K562 (cell line): Measurements from ENCODE around the gene BTLA. TPM values are rescaled to one million over a fixed set of nuclear protein-coding genes. Genes with fewer than 3 reads are reported as not detected.

ENCODE experiments used
- ATAC-seq: fragments of 200-7000 bp; cut with Tn5 transposase; 3 replicates; pipeline ENCODE4 v1.9.1; 2020; ENCODE audit warnings: moderate library complexity
- BruUV-seq: library from RNA; stranded (reverse); fragments of 400-500 nt; replicated peaks from 2 replicates; lab custom pipeline; 2021; lab: Mats Ljungman, UMichigan
- CTCF ChIA-PET: fragments of 300-600 bp; formaldehyde crosslinking; extraction: SDS; loops from one replicate; lab custom pipeline; 2021; ENCODE audit warnings: low intra/inter-chr PET ratio; lab: Yijun Ruan, JAX
- POLR2A ChIA-PET: fragments of 300-600, 350-650 bp; sonication (Branson Sonifier 250); formaldehyde crosslinking; extraction: SDS; loops from one replicate; lab custom pipeline; 2021; ENCODE audit warnings: antibody characterized with exemption, inconsistent platforms; lab: Yijun Ruan, JAX
- DNase-seq, 4 experiments: peaks; one replicate each; pipeline versions ENCODE4 v3.0.0 to v3.0.0-alpha.2; 2011 to 2018; ENCODE audit warnings: low spot score in 3 of 4, mixed read lengths in 3 of 4; ENCODE audit errors: extremely low read depth in 1 of 4
- FAIRE-seq: peaks from 2 replicates; lab custom pipeline; 2011; peaks lifted over from hg19 to GRCh38; lab: Jason Lieb, UNC
- H2AFZ ChIP-seq: 2 replicates; pipeline ENCODE4 v1.6.0; 2011; ENCODE audit warnings: low read depth, low read length, control low read depth, inconsistent platforms
- H3K27ac ChIP-seq: fragments of 200-600 bp; 3 replicates; pipeline ENCODE4 v1.8.0; 2011; ENCODE audit warnings: low read depth, mild to moderate bottlenecking, control low read depth, inconsistent platforms, low read length, moderate library complexity, mixed read lengths; ENCODE audit errors: extremely low read depth
- H3K27me3 ChIP-seq, 2 experiments: fragments of 300-600 bp in 1 of 2; 2 replicates in 1 of 2; 3 replicates in 1 of 2; pipeline versions ENCODE4 v1.6.0 to v1.8.0; 2011; ENCODE audit warnings: inconsistent platforms in 2 of 2, low read length in 2 of 2, mild to moderate bottlenecking in 1 of 2, mixed read lengths in 1 of 2, moderate library complexity in 1 of 2; ENCODE audit not compliant: control insufficient read depth in 2 of 2, insufficient read depth in 2 of 2
- H3K36me3 ChIP-seq: fragments of 300-600 bp; 3 replicates; pipeline ENCODE4 v1.8.0; 2011; ENCODE audit warnings: mild to moderate bottlenecking, low read length, inconsistent platforms; ENCODE audit not compliant: control insufficient read depth, insufficient read depth
- H3K4me1 ChIP-seq, 2 experiments: fragments of 200-600 bp in 1 of 2; replicated peaks in 1 of 2; 2 replicates in 1 of 2; 3 replicates in 1 of 2; pipeline versions ENCODE4 v1.5.1 to v1.8.0; 2011; ENCODE audit warnings: inconsistent platforms in 2 of 2, low read length in 2 of 2, mild to moderate bottlenecking in 1 of 2, mixed read lengths in 1 of 2, moderate library complexity in 1 of 2; ENCODE audit not compliant: control insufficient read depth in 2 of 2, insufficient read depth in 2 of 2
- H3K4me2 ChIP-seq: 2 replicates; pipeline ENCODE4 v1.6.1; 2011; ENCODE audit warnings: low read length, control low read depth, inconsistent platforms, mixed read lengths; ENCODE audit not compliant: insufficient read depth
- H3K4me3 ChIP-seq: fragments of 200-600 bp; sonication (generic), shearing (Covaris generic); 2 replicates; pipeline ENCODE4 v1.5.1; 2016; ENCODE audit warnings: control low read depth, inconsistent platforms
- H3K79me2 ChIP-seq: fragments of 200-600 bp; 3 replicates; pipeline ENCODE4 v1.8.0; 2011; ENCODE audit warnings: low read length, inconsistent platforms; ENCODE audit not compliant: control insufficient read depth, insufficient read depth
- H3K9ac ChIP-seq, 2 experiments: 2 replicates each; pipeline versions ENCODE4 v1.6.0 to v1.6.1; 2011; ENCODE audit warnings: low read depth in 2 of 2, low read length in 2 of 2, control low read depth in 1 of 2, inconsistent platforms in 1 of 2, mild to moderate bottlenecking in 1 of 2, mixed read lengths in 1 of 2; ENCODE audit not compliant: insufficient read depth in 1 of 2
- H3K9me1 ChIP-seq: one replicate; pipeline ENCODE4 v1.6.0; 2011; ENCODE audit warnings: inconsistent platforms, mild to moderate bottlenecking, low read length, moderate library complexity; ENCODE audit not compliant: control insufficient read depth, insufficient read depth
- H3K9me3 ChIP-seq: replicated peaks from 2 replicates; pipeline ENCODE4 v1.5.1; 2011; ENCODE audit warnings: low read depth, low read length, inconsistent platforms; ENCODE audit not compliant: control insufficient read depth, insufficient read depth
- H4K20me1 ChIP-seq: replicated peaks from 2 replicates; pipeline ENCODE4 v1.6.1; 2011; ENCODE audit warnings: low read length, inconsistent platforms, mixed read lengths; ENCODE audit not compliant: control insufficient read depth, insufficient read depth
- BACH1 ChIP-seq: fragments of 200-800 bp; sonication (Bioruptor generic); IDR thresholded peaks from 2 replicates; pipeline ENCODE4 v1.6.1; 2016; ENCODE audit warnings: missing genetic modification characterization, missing compliant biosample characterization
- DLX4 ChIP-seq: fragments of 250-450 bp; sonication (Bioruptor Pico); IDR thresholded peaks from 2 replicates; pipeline ENCODE4 v1.6.1; 2021; ENCODE audit warnings: mild to moderate bottlenecking
- MTA2 ChIP-seq: fragments of 450-650 bp; IDR thresholded peaks from 2 replicates; pipeline ENCODE4 v1.6.1; 2016; ENCODE audit warnings: low read depth
- ZNF174 ChIP-seq: fragments of 250-450 bp; sonication (Bioruptor Pico); IDR thresholded peaks from 2 replicates; pipeline ENCODE4 v1.4.0; 2020; ENCODE audit warnings: mild to moderate bottlenecking
- ZNF699 ChIP-seq: fragments of 250-450 bp; sonication (Bioruptor Pico); IDR thresholded peaks from 2 replicates; pipeline ENCODE4 v1.8.0; 2021; ENCODE audit warnings: mild to moderate bottlenecking, moderate library complexity; ENCODE audit not compliant: insufficient replicate concordance
- WGBS: fragments of 100-300 bp; shearing (Covaris generic); methylation state at CpG from one replicate; pipeline ENCODE4 v1.1.6; 2016; ENCODE audit warnings: low coverage, mixed read lengths; ENCODE audit not compliant: insufficient coverage; ENCODE audit errors: missing lambda C conversion rate; 5-methylcytosine and 5-hydroxymethylcytosine counted together
- in situ Hi-C: fragments of 300-500 bp; cut with MboI; formaldehyde crosslinking; loops from 4 replicates; pipeline ENCODE4 v1.15.0; 2018; ENCODE audit warnings: inconsistent platforms, mixed read lengths
- intact Hi-C: fragments of 100-400 bp; cut with micrococcal nuclease; formaldehyde crosslinking; loops from 2 replicates; pipeline ENCODE4 v1.14.2; 2022
- polyA plus RNA-seq, 8 experiments: library from polyadenylated mRNA; depleted of rRNA in 4 of 8; stranded (reverse) in 5 of 8; unstranded in 3 of 8; fragments of >200 nt; fragmentation: Nextera tagmentation in 2 of 8; fragmentation: Illumina TruSeq in 1 of 8; extraction: Ambion mirVana in 2 of 8; extraction: Trizol in 1 of 8; gene quantifications; 2 replicates each; pipeline versions ENCODE4 v1.2.1 to v1.2.3, GENCODE V29; 2011 to 2014; ENCODE audit warnings: inconsistent platforms in 1 of 8, missing spikeins in 1 of 8
- total RNA-seq, 7 experiments: library from RNA; depleted of rRNA in 6 of 7; stranded (reverse); fragments of >200 nt in 6 of 7; fragmentation: Illumina TruSeq in 2 of 7; extraction: Trizol in 2 of 7; gene quantifications; 2 replicates each; pipeline versions ENCODE4 v1.2.1 to v1.2.3, GENCODE V29; 2011 to 2021; ENCODE audit warnings: low replicate concordance in 1 of 7

The BTLA gene
- total and polyA plus RNA-seq, 9 of the 15 experiments (the other 6 are each of a cell fraction or from before 2014, with no cell fraction given), result 0.22 TPM; not detected in 8

GRCh38 chr3:112448939-112449338 is 50.3 kb downstream of the BTLA start (continued):
- no peak for TF ChIP-seq ZNF174 (CRISPR knock-in tag)
- no peak for TF ChIP-seq ZNF699 (CRISPR knock-in tag)

- no peaks in the 10 kb centered on the region for H3K79me2 ChIP-seq
- no peak overlapping the region for H2AFZ ChIP-seq
- DNase-seq, result no peak
- H3K4me1 ChIP-seq, result no peaks in the 10 kb centered on the region
- no peak overlapping the region for H3K4me2 ChIP-seq
- H3K27me3 ChIP-seq, result no peaks in the 10 kb centered on the region
- CTCF ChIA-PET, result no interaction called here
- H3K9me1 ChIP-seq, result no peaks in the 10 kb centered on the region
- FAIRE-seq, result no peak
- H3K36me3 ChIP-seq, result no peaks in the 10 kb centered on the region
- POLR2A ChIA-PET, result no interaction called here
- in situ Hi-C loops, result no loop called here
- WGBS, result 0% methylated on average over 1 of the region's 1 CpG
- TF ChIP-seq MTA2 (no peak), BACH1 (no peak), DLX4 (CRISPR knock-in tag) (no peak)
- H3K9me3 ChIP-seq, result no peaks in the 10 kb centered on the region
- H3K4me3 ChIP-seq, result no peak overlapping the region
- intact Hi-C loops, result no loop called here
- BruUV-seq, result no TSS peak
- no peak overlapping the region for H3K9ac ChIP-seq
- ATAC-seq, result no peak
- no peak overlapping the region for H3K27ac ChIP-seq
- no peaks in the 10 kb centered on the region for H4K20me1 ChIP-seq
These were observed 52.9 kb downstream of the BTLA start for GRCh38 chr3:112446343-112446742.
